Measurements from ENCODE around the gene VIL1. TPM values are rescaled to one million over a fixed set of nuclear protein-coding genes. Genes with fewer than 3 reads are reported as not detected.

The VIL1 gene
- total RNA-seq, 1 donor from 2014 or later = not detected

DNA sequence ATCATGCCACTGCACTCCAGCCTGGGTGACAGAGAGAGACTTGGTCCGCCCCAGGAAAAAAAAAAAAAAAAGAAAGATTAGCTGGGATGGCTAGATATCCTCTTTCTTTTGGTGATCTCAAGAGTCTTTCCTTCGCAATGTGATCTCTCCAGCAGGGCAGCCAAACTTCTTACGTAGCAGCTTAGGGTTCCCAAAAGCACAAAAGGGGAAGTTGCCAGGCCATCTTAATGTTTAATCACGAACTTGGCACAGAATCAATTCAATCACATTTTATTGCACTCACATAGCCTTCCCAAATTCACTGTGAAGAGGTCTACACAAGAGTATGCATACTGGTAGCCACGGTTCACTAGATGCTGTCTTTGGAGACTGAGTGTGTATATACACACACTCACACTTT, 53.1 kb downstream of the VIL1 start:
- DNase-seq (ENCODE audit: low read depth) = no peak
- TF ChIP-seq, protein P1, sequence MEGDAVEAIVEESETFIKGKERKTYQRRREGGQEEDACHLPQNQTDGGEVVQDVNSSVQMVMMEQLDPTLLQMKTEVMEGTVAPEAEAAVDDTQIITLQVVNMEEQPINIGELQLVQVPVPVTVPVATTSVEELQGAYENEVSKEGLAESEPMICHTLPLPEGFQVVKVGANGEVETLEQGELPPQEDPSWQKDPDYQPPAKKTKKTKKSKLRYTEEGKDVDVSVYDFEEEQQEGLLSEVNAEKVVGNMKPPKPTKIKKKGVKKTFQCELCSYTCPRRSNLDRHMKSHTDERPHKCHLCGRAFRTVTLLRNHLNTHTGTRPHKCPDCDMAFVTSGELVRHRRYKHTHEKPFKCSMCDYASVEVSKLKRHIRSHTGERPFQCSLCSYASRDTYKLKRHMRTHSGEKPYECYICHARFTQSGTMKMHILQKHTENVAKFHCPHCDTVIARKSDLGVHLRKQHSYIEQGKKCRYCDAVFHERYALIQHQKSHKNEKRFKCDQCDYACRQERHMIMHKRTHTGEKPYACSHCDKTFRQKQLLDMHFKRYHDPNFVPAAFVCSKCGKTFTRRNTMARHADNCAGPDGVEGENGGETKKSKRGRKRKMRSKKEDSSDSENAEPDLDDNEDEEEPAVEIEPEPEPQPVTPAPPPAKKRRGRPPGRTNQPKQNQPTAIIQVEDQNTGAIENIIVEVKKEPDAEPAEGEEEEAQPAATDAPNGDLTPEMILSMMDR (conservative IDR thresholded peaks at IDR 0.05; ENCODE audit: low read depth, low read length) = no peak
- no peak overlapping the region for H3K4me3 ChIP-seq (ENCODE audit: low read depth, low read length)

DNA sequence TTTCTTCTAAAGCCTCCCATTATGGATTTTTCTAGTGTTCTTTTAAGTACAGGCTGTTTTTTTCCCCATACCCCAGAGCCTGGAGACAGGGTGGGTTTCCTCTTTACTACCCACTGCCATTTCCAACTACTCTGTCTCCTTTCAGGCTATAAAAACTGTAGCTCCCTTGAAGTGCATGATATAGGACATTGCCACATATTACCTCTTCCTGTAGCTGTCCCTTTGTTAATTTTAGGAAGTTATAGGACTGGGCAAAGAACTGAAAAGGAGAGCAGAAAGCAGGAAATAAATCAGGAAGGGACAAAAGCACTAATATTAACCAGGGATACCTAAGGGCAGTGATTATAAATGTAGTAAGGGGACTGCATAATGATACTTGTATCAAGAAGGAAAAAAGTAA, 54.1 kb downstream of the VIL1 start:
- H3K4me3 ChIP-seq (ENCODE audit: low read depth, low read length) = no peak overlapping the region
- TF ChIP-seq, protein P1 (conservative IDR thresholded peaks at IDR 0.05; ENCODE audit: low read depth, low read length) = no peak
- DNase-seq (ENCODE audit: low read depth) = no peak

DNA sequence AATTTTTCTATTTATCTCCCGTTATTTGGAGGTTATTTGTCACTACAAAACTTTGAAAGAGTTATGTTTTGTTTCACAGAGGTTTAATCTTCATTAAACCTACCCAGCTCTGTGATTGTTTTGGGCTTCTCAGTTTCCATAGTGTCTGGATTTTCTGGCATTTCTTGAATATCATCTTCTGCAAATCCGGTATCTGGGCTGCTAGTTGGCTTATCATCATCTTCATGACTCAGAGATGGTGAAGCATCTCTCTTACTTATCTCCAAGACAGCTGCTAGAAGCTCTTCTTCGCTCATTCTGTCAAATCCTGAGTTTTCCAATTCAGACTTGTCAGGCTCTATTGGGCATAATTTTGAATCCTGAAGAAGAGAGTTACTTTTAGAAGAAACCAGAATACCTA, 55.6 kb downstream of the VIL1 start:
- DNase-seq (ENCODE audit: low read depth) = no peak
- no peak overlapping the region for H3K4me3 ChIP-seq (ENCODE audit: low read depth, low read length)
- TF ChIP-seq, protein P1 (conservative IDR thresholded peaks at IDR 0.05; ENCODE audit: low read depth, low read length) = no peak

DNA sequence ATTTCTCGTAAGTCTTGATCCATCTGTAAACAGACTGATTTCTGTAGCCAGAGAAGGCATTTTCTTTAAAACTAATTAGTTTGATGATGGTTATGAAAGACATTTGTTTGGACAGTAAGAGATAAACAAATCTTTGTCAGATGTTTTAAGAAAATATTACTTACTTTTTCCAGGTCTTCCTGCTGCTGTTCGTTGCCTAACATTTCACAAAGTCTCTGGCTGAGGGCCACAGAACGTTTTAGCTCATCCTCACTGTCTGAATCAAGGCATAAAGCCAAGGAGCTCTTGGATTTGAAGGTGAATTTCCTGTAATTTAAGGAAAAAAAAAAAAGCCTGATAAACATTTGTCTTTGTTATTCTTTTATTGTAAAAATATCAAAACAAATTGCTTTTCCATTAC, 57.8 kb downstream of the VIL1 start:
- no peak overlapping the region for H3K4me3 ChIP-seq (ENCODE audit: low read depth, low read length)
- no peak for DNase-seq (ENCODE audit: low read depth)
- TF ChIP-seq, protein P1 (conservative IDR thresholded peaks at IDR 0.05; ENCODE audit: low read depth, low read length) = no peak

DNA sequence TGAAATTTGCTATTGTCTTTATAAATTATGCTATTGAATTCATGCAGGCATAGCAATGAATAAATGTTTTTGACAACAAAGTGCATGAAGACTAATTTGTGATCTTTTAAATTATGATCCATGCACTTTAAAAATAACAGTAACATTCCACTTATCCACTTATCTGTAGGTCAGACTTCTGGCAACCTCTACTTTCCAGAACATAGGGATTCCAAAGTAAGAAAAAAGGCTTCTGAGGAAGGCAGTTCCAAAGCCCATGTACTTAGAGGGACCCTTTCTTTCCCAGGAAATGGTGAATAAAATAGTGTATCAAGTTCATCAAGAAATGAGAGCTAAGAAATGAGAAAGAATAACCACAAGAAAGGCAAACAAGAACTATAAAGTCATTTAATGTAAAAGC, 58.3 kb downstream of the VIL1 start:
- no peak for DNase-seq (ENCODE audit: low read depth)
- TF ChIP-seq, protein P1 (conservative IDR thresholded peaks at IDR 0.05; ENCODE audit: low read depth, low read length) = no peak
- H3K4me3 ChIP-seq (ENCODE audit: low read depth, low read length) = no peak overlapping the region

DNA sequence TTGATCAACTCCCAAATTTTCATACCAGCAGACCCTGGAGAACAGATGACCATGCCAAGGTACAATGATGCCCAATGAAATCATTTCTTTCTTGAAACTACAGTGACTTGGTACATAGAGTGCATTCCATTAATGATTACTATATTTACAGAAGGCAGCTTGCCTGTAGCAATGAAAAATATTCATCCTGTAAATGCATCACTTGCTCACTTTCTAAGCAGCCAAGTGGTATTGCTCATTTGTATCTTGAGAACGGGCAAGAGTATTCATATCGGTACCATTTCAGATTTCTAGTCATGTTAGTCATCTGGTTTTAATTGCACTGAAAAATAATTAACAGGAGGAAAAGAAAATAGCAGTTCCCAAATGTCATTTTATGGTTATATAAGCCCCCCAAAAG, 59.6 kb downstream of the VIL1 start:
- DNase-seq (ENCODE audit: low read depth) = no peak
- H3K4me3 ChIP-seq (ENCODE audit: low read depth, low read length) = no peak overlapping the region

DNA sequence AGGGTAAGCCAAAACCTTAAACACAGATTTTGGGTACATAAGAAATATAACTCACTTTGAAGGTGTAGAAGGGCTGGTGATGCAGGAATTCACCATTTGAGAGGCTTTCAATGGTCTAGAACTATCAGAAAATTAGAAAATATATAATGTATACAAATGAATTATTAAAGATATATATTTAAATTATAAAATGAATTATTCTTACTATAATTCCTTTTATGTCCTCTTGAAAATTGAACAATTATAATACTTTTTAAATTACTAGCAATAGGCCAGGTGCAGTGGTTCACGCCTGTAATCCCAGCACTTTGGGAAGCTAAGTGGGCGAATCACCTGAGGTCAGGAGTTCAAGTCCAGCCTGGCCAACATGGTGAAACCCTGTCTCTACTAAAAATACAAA, 60.7 kb downstream of the VIL1 start:
- DNase-seq (ENCODE audit: low read depth) = no peak
- TF ChIP-seq, protein P1 (conservative IDR thresholded peaks at IDR 0.05; ENCODE audit: low read depth, low read length) = no peak
- no peak overlapping the region for H3K4me3 ChIP-seq (ENCODE audit: low read depth, low read length)

More for the DNA sequence above, 59.6 kb downstream of the VIL1 start:
- TF ChIP-seq, protein P1 (conservative IDR thresholded peaks at IDR 0.05; ENCODE audit: low read depth, low read length) = no peak
